Spleen (tissue), 11 donors: ENCODE data around the gene NTNG1. TPM values are rescaled to one million over a fixed set of nuclear protein-coding genes. Genes with fewer than 3 reads are reported as not detected.

Experiments
- DNase-seq: peaks from one replicate; pipeline ENCODE4 v3.0.0-alpha.2; 2020
- H3K27ac ChIP-seq, 8 donors: fragments of 200-600 bp; sonication (generic) in 7 of 8; 1 replicate in 4 of 8; 2 replicates in 4 of 8; pipeline versions ENCODE4 v1.5.0 to v1.8.0; 2016 to 2021; ENCODE audit warnings: inconsistent platforms in 4 of 8, mild to moderate bottlenecking in 4 of 8, moderate library complexity in 1 of 8
- H3K27me3 ChIP-seq, 7 donors: fragments of 200-600 bp; sonication (generic) in 6 of 7; replicated peaks in 1 of 7; 1 replicate in 4 of 7; 2 replicates in 3 of 7; pipeline versions ENCODE4 v1.5.0 to v1.8.0; 2016 to 2021; ENCODE audit warnings: inconsistent platforms in 3 of 7, mild to moderate bottlenecking in 1 of 7
- H3K36me3 ChIP-seq, 6 donors: fragments of 200-600 bp; sonication (generic) in 5 of 6; 1 replicate in 4 of 6; 2 replicates in 2 of 6; pipeline versions ENCODE4 v1.5.0 to v1.8.0; 2016 to 2021; ENCODE audit warnings: inconsistent platforms in 2 of 6
- H3K4me1 ChIP-seq, 6 donors: fragments of 200-600 bp; sonication (generic) in 5 of 6; 1 replicate in 3 of 6; 2 replicates in 3 of 6; pipeline versions ENCODE4 v1.5.0 to v1.8.0; 2016 to 2021; ENCODE audit warnings: inconsistent platforms in 3 of 6
- H3K4me3 ChIP-seq, 8 donors: fragments of 200-600 bp; sonication (generic) in 7 of 8; 1 replicate in 4 of 8; 2 replicates in 4 of 8; pipeline versions ENCODE4 v1.5.0 to v1.8.0; 2016 to 2021; ENCODE audit warnings: inconsistent platforms in 4 of 8, mild to moderate bottlenecking in 4 of 8, moderate library complexity in 2 of 8
- H3K9me3 ChIP-seq, 8 donors: fragments of 200-600 bp; sonication (generic) in 7 of 8; 1 replicate in 4 of 8; 2 replicates in 4 of 8; pipeline versions ENCODE4 v1.5.0 to v1.8.0; 2016 to 2021; ENCODE audit warnings: inconsistent platforms in 4 of 8
- POLR2A ChIP-seq, 3 donors: fragments of 450-650 bp; IDR thresholded peaks; one replicate each; pipeline ENCODE4 v1.5.1; 2017; ENCODE audit warnings: antibody characterized with exemption in 3 of 3, mild to moderate bottlenecking in 1 of 3
- POLR2AphosphoS5 ChIP-seq, 3 donors: sonication (generic); formaldehyde crosslinking; IDR thresholded peaks; one replicate each; pipeline ENCODE4 v1.5.1; 2017; ENCODE audit warnings: antibody characterized with exemption in 3 of 3
- WGBS, 5 donors: extraction: QIAGEN DNeasy Blood & Tissue Kit in 3 of 5; methylation state at CpG; one replicate each; pipeline versions ENCODE4 v1.1.5 to v1.1.7; 2013 to 2018; 5-methylcytosine and 5-hydroxymethylcytosine counted together
- intact Hi-C: fragments of 100-400 bp; cut with DNase I; formaldehyde crosslinking; loops from one replicate; pipeline ENCODE4 v1.15.0; 2023; ENCODE audit warnings: low total_unique reads
- polyA plus RNA-seq, 3 donors: library from polyadenylated mRNA; stranded (reverse); fragments of 200-250 nt; gene quantifications; one replicate each; pipeline ENCODE4 v1.2.1, GENCODE V29; 2013
- total RNA-seq, 7 donors: library from RNA; depleted of rRNA in 3 of 7; stranded (reverse); fragments of >200 nt in 3 of 7; fragmentation: NEBNext Ultra II Directional in 4 of 7; extraction: Animal tissue kit (Norgen Biotek cat#: 25700) in 4 of 7; gene quantifications; one replicate each; pipeline versions ENCODE4 v1.1.0 to v1.2.1, GENCODE V29; 2016 to 2021
- TF ChIP-seq, protein P1 (sequence below), 11 experiments: fragments of 200-600 bp in 7 of 11; fragments of 450-650 bp in 4 of 11; sonication (generic) in 4 of 11; IDR thresholded peaks in 8 of 11; conservative IDR thresholded peaks in 3 of 11; 1 replicate in 7 of 11; 2 replicates in 4 of 11; pipeline versions ENCODE4 v1.4.0 to v1.8.0; 2016 to 2021; ENCODE audit warnings: antibody characterized with exemption in 11 of 11, inconsistent platforms in 4 of 11, mild to moderate bottlenecking in 1 of 11
- donor health status: healthy with polysubstance abuse.
- donor health status: DM: no; HTN: no; CAD: no; lungs with moderate emphysema.
- donor health status: DM: no; HTN: no; CAD: no.
- donor health status: Bipolar disorder and iron deficiency.
- donor health status: healthy.
- donor health status: DM: no; HTN: no; CAD: no.
- donor health status: DM: yes; HTN: yes; CAD: no.

The NTNG1 gene
- total and polyA plus RNA-seq, 10 donors = 0.11 to 2.0 (median 1.1) TPM

- Histone ChIP-seq H3K4me1 (peaks cover 0 to 20% (median 6%) of the 10 kb centered on the region in 6 donors), H3K36me3 (no peaks in the 10 kb centered on the region), H3K27me3 (no peaks in the 10 kb centered on the region), H3K27ac (no peak overlapping the region), H3K9me3 (no peaks in the 10 kb centered on the region), H3K4me3 (no peak overlapping the region)
- no peak for TF ChIP-seq POLR2A (IDR thresholded peaks at IDR 0.05)
- no peak for TF ChIP-seq POLR2AphosphoS5 (IDR thresholded peaks at IDR 0.05)
- TF ChIP-seq, protein P1, sequence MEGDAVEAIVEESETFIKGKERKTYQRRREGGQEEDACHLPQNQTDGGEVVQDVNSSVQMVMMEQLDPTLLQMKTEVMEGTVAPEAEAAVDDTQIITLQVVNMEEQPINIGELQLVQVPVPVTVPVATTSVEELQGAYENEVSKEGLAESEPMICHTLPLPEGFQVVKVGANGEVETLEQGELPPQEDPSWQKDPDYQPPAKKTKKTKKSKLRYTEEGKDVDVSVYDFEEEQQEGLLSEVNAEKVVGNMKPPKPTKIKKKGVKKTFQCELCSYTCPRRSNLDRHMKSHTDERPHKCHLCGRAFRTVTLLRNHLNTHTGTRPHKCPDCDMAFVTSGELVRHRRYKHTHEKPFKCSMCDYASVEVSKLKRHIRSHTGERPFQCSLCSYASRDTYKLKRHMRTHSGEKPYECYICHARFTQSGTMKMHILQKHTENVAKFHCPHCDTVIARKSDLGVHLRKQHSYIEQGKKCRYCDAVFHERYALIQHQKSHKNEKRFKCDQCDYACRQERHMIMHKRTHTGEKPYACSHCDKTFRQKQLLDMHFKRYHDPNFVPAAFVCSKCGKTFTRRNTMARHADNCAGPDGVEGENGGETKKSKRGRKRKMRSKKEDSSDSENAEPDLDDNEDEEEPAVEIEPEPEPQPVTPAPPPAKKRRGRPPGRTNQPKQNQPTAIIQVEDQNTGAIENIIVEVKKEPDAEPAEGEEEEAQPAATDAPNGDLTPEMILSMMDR (IDR thresholded peaks at IDR 0.05 in 8 of 11, conservative IDR thresholded peaks at IDR 0.05 in 3 of 11) = no peak
- DNase-seq = no peak
- 72 to 84% (median 80%) methylated on average over 2 of the region's 2 CpGs for WGBS, 5 donors
- intact Hi-C loops = no loop called here
Observed at GRCh38 chr1:107251083-107251482, 110.2 kb downstream of the NTNG1 start.

GRCh38 chr1:107251839-107252238 lies 111.0 kb downstream of the NTNG1 start:
- no peak for DNase-seq
- Histone ChIP-seq H3K36me3 (no peaks in the 10 kb centered on the region), H3K27me3 (no peaks in the 10 kb centered on the region), H3K9me3 (no peaks in the 10 kb centered on the region), H3K27ac (no peak overlapping the region), H3K4me3 (no peak overlapping the region), H3K4me1 (peaks cover 0 to 20% (median 6%) of the 10 kb centered on the region in 6 donors)
- TF ChIP-seq POLR2AphosphoS5 (IDR thresholded peaks at IDR 0.05) (no peak), POLR2A (IDR thresholded peaks at IDR 0.05) (no peak)
- TF ChIP-seq, protein P1 (IDR thresholded peaks at IDR 0.05 in 8 of 11, conservative IDR thresholded peaks at IDR 0.05 in 3 of 11) = no peak
- intact Hi-C loops = no loop called here
- WGBS, 5 donors = 58 to 72% (median 61%) methylated on average over 2 of the region's 2 CpGs

DNA sequence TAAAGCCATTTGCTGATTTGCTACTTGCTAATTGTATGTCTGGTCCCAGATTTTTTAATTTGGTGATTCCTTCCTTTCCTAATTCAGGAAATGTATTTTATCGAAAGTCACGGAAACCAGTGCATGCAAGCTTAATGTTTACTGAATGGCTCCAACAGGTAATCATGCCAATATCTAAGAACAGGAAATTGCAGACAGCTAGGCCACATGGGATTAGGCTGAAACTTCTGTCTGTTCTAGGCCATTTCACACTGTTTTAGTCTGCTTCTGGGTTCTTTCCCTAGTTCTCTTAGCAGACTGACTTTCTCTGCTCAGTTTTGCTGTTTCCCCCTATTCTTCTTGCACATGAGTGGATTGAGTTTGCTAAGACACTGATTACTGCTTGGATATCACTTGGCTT lies 111.4 kb downstream of the NTNG1 start:
- no peak overlapping the region for H3K4me3 ChIP-seq
- intact Hi-C loops = no loop called here
- no peak for DNase-seq
- TF ChIP-seq, protein P1 (IDR thresholded peaks at IDR 0.05 in 8 of 11, conservative IDR thresholded peaks at IDR 0.05 in 3 of 11) = no peak
- TF ChIP-seq POLR2A (IDR thresholded peaks at IDR 0.05) = no peak
- no peak for TF ChIP-seq POLR2AphosphoS5 (IDR thresholded peaks at IDR 0.05)
- H3K9me3 ChIP-seq = no peaks in the 10 kb centered on the region
- H3K27ac ChIP-seq = no peak overlapping the region
- WGBS, 5 donors = 44 to 82% (median 70%) methylated on average over 2 of the region's 2 CpGs
- H3K27me3 ChIP-seq = no peaks in the 10 kb centered on the region
- H3K4me1 ChIP-seq = peaks cover 0 to 20% (median 6%) of the 10 kb centered on the region in 6 donors
- no peaks in the 10 kb centered on the region for H3K36me3 ChIP-seq

DNA sequence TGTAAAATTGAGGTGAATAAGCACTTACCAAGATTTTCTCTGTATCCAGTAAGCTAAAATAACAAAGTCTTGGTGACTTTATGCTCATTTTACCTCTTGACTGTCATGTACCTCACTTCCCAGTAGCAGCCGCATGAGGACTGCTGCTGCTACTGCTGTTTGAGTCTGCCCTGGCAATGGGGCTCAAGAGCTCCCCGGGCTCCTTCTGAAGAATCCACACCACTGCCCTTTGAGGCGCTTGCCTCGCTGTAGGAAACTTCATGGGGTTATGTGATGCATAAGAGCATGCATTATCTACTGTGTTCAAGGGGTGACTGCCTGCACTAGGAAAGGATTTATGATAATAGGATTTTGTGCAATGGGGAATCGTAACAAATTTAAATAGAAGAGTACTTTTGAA lies 113.5 kb downstream of the NTNG1 start:
- no peaks in the 10 kb centered on the region for H3K27me3 ChIP-seq
- H3K36me3 ChIP-seq = no peaks in the 10 kb centered on the region
- TF ChIP-seq POLR2A (IDR thresholded peaks at IDR 0.05) = no peak
- TF ChIP-seq, protein P1 (IDR thresholded peaks at IDR 0.05 in 8 of 11, conservative IDR thresholded peaks at IDR 0.05 in 3 of 11) = no peak
- TF ChIP-seq POLR2AphosphoS5 (IDR thresholded peaks at IDR 0.05) = no peak
- DNase-seq = no peak
- H3K27ac ChIP-seq = no peak overlapping the region
- peaks cover 0 to 20% (median 6%) of the 10 kb centered on the region in 6 donors for H3K4me1 ChIP-seq
- H3K4me3 ChIP-seq = no peak overlapping the region
- 78 to 86% (median 82%) methylated on average over 5 of the region's 5 CpGs for WGBS, 5 donors
- H3K9me3 ChIP-seq = no peaks in the 10 kb centered on the region
- intact Hi-C loops = no loop called here
